Mucosa of rectum (tissue), 2 donors: ENCODE data around the gene P2RX3.

Experiments used
- H3K27ac ChIP-seq, 2 donors: one replicate each; pipeline ENCODE4 v1.7.0; 2013; ENCODE audit warnings: inconsistent platforms in 2 of 2, low read depth in 2 of 2, low read length in 2 of 2
- H3K27me3 ChIP-seq, 2 donors: one replicate each; pipeline ENCODE4 v1.7.0; 2013; ENCODE audit warnings: low read length in 2 of 2; ENCODE audit not compliant: control insufficient read depth in 2 of 2, insufficient read depth in 2 of 2
- H3K36me3 ChIP-seq, 2 donors: one replicate each; pipeline ENCODE4 v1.7.0; 2013; ENCODE audit warnings: low read length in 2 of 2; ENCODE audit not compliant: control insufficient read depth in 2 of 2, insufficient read depth in 2 of 2
- H3K4me1 ChIP-seq, 2 donors: one replicate each; pipeline ENCODE4 v1.7.0; 2013; ENCODE audit warnings: low read length in 2 of 2, mild to moderate bottlenecking in 1 of 2; ENCODE audit not compliant: control insufficient read depth in 2 of 2, insufficient read depth in 2 of 2
- H3K4me3 ChIP-seq, 2 donors: one replicate each; pipeline ENCODE4 v1.7.0; 2013; ENCODE audit warnings: low read length in 2 of 2
- H3K9ac ChIP-seq, 2 donors: one replicate each; pipeline ENCODE4 v1.7.0; 2013; ENCODE audit warnings: low read length in 2 of 2, low read depth in 1 of 2, mild to moderate bottlenecking in 1 of 2
- H3K9me3 ChIP-seq, 2 donors: one replicate each; pipeline ENCODE4 v1.7.0; 2013; ENCODE audit warnings: low read length in 2 of 2; ENCODE audit not compliant: control insufficient read depth in 2 of 2
- donor health status: healthy.
- donor health status: Normal muscosa, but diverticular disease.

The P2RX3 gene

DNA sequence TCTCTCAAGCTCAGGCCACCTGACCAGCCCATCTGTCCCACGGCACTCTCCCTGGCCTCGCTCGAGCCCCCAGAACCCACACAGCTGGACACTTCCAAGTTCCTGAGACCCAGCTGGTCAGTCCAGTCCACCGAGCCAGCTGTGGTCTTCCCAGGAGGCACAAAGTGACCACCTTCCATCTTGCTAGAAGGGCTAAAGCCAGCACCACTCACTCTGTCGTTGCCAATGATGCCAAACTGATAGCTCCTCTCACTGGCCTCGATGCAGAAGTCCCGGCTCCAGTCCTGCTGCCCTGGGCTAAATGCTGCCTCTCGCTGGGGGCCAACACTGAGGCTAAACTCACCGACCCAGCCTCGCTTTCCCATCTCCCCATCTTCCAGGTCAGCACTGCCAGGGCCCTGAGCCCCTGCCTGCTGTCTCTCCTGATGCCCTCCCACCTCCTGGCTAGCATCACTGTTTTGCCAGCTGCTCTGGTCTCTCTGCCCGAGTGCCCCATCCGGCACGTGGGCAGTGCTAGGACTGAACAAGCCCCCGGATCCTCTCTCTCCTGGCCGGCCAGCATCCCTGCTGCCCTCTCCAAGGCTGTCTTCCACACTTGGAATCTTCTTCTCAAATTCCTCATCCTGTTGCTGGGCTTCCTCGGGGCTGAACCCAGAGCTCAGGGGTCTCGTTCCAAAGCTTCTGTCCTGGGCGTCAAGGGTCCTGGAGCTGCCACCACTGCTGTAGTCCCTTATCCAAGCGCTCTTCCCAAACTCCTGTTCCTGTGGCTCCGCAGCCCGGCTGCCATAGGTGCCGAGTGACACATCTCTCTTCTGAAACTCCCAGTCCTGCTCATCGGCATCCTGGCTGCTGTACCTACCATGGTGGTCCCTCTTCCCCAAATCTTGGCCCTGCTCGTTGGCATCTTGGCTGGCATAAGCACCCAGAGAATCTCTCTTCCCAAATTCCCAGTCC lies 28.8 kb upstream of the P2RX3 start:
- H3K4me3 ChIP-seq = no peak overlapping the region

DNA sequence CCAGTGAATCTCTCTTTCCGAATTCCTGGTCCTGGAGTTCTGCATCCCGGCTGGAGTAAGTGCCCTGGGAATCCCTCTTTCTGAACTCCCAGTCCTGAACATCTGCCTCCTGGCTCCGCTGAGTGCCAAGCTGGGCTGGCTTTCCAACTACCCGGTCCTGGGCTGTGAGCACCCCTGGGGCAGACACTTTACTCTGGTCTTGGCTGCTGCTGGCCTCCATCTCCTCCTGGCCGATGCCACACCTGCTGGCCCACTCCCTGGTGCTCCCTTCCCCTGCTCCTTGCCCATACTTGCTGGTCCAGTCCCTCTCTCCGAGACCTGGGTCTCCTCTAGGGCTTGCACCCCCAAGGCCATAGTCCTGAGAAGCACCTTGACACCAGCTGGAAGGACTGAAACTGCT lies 28.1 kb upstream of the P2RX3 start:
- H3K4me1 ChIP-seq = peaks cover 19 to 31% of the 10 kb centered on the region in 2 donors
- H3K4me3 ChIP-seq = no peak overlapping the region
- no peaks in the 10 kb centered on the region for H3K27me3 ChIP-seq
- H3K27ac ChIP-seq = no peak overlapping the region
- peaks cover 35 to 42% of the 10 kb centered on the region in 2 donors for H3K36me3 ChIP-seq
- H3K9me3 ChIP-seq = no peaks in the 10 kb centered on the region
- H3K9ac ChIP-seq = peak overlapping the region in 1 of 2 donors; percentile 55

More for the DNA sequence above, 28.8 kb upstream of the P2RX3 start:
- no peak overlapping the region for H3K27ac ChIP-seq
- no peaks in the 10 kb centered on the region for H3K9me3 ChIP-seq
- H3K4me1 ChIP-seq = peaks cover 19 to 33% of the 10 kb centered on the region in 2 donors
- H3K36me3 ChIP-seq = peaks cover 28 to 35% of the 10 kb centered on the region in 2 donors
- no peak overlapping the region for H3K9ac ChIP-seq
- no peaks in the 10 kb centered on the region for H3K27me3 ChIP-seq

DNA sequence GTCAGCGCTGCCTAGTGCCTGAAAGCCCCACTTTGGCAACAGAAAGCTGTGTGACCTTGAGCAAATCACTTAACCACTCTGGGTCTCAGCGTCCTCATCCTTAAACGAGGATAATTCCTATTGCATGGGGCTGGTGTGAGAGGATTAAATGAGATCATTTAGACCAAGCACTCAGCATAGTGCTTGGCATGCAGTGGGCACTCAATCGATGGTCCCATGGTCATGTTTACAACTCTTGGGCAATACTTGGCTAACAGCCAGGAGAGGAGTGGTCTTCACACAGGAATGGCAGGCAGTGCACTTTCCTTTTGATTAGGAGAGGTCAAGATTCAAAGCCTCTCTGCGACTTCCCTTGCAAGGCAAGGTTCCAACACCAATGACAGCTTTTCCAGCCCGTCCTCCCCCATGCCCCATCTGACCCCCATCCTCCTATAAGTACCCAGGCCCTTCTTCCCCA lies 27.5 kb upstream of the P2RX3 start:
- H3K4me1 ChIP-seq = peaks cover 19 to 32% of the 10 kb centered on the region in 2 donors
- H3K36me3 ChIP-seq = peaks cover 40 to 43% of the 10 kb centered on the region in 2 donors
- H3K9ac ChIP-seq = peak overlapping the region; percentile 55 to 60
- peak overlapping the region; percentile 84 to 85 for H3K27ac ChIP-seq
- H3K9me3 ChIP-seq = no peaks in the 10 kb centered on the region
- H3K4me3 ChIP-seq = peak overlapping the region; percentile 53 to 65
- no peaks in the 10 kb centered on the region for H3K27me3 ChIP-seq

DNA sequence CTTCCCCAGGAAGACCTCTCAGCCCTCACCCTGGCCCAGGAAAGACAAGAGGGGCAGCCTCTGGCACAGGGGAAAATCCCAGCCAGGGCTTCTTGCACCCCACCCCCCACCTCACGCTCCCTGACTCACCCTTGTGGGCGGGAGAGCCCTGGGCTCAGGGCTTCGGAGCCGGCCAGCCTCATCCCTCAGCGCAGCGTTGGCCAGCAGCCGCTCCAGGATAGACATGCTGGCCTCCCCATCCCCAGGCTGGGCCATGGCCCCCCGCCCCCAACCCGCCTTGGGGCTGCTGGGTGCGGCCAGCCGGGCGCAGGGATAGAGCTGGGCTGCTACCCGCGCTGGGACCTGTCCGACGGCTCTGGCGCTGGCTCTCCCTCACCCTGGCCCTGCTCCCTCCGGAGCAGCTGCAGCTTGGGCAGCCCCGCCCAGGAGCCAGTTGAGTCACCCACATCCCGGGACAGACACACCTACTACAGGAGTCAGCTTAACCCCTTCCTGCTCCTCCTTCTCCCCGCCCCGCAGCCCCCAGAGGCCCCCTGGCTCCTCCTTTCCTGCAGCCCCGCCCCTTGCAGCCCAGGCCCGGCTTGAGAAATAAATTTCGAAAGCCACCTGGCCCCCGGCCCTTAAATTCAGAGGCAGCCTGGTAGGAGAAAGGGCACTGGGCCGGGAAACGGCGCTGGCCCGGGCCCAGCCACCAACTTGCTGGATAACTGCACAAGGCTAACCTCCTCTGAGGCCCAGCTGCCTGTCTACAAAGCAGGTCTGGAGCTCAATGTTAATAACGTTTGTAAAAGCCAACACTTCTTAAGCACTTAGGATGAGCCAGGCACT lies 26.8 kb upstream of the P2RX3 start:
- H3K9me3 ChIP-seq = no peaks in the 10 kb centered on the region
- H3K4me1 ChIP-seq = peaks cover 19 to 38% of the 10 kb centered on the region in 2 donors
- no peaks in the 10 kb centered on the region for H3K27me3 ChIP-seq
- H3K27ac ChIP-seq = peak overlapping the region; percentile 84 to 85
- peaks cover 46% of the 10 kb centered on the region in 2 donors for H3K36me3 ChIP-seq
- H3K4me3 ChIP-seq = peak overlapping the region; percentile 53 to 65
- peak overlapping the region; percentile 55 to 60 for H3K9ac ChIP-seq

DNA sequence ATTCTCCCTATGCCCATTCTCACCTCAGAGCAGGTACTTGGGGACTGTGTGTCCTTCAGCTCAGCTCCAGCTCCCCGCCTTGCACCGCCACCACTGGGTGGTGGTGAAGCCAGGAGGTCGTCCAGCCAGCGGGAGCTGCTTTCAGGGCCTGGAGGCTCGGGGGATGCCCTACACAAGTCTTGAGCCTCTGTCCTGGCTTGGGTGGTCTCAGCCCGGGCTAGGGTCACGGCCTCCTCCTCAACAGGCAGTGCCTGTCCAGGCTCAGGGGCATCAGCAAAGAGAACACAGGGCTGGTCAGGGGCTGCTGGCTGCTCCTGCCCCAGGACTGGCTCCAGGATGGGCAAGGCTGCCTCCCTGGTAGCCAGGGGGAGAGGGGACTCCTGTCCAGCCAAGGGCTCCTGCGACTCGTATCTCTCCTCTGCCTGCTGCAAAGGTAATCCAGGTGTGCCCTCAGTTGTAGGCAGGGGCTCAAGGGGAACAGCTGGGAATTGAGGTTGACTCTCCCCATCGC lies 25.6 kb upstream of the P2RX3 start:
- H3K36me3 ChIP-seq = peaks cover 55 to 58% of the 10 kb centered on the region in 2 donors
- no peak overlapping the region for H3K9ac ChIP-seq
- no peaks in the 10 kb centered on the region for H3K9me3 ChIP-seq
- H3K27ac ChIP-seq = peak overlapping the region; percentile 84 to 85
- peaks cover 30 to 40% of the 10 kb centered on the region in 2 donors for H3K4me1 ChIP-seq
- H3K4me3 ChIP-seq = no peak overlapping the region
- H3K27me3 ChIP-seq = no peaks in the 10 kb centered on the region

DNA sequence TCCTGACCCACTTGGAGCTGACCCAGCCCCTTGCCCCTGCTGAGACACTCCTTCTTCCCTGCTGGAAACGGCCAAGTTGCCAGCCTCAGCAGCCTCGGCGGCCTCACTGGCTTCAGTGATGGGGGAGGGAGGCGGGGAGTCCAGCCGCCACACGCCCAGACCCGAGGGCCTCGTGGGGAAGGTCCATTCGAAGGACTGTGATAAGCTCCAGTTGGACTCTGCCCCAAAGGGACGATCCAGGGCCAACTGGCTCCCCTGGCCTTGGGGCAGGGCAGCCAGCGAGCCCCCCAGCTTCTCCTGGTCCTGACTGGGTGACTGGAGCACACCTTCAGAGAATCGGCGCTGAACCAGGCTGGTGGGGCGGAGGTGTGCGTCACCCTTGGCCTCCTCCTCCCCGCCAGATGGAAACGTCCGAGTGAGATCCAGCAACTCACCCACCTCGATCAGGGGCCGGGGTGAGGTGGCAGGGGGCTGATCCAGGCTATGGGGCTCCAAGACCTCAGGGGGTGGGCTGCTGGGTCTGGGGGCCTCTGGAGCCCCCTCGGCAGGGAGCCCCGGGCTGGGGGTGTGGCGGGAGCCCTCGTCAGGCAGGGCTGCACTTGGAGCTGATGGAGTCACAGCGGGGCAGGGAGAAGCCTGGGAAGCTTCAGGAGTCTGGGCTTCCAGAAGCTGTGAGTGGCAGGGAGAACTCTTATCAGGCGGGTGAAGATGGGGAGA lies 24.9 kb upstream of the P2RX3 start:
- H3K36me3 ChIP-seq = peaks cover 60 to 62% of the 10 kb centered on the region in 2 donors
- H3K4me3 ChIP-seq = no peak overlapping the region
- no peaks in the 10 kb centered on the region for H3K27me3 ChIP-seq
- no peak overlapping the region for H3K27ac ChIP-seq
- no peak overlapping the region for H3K9ac ChIP-seq
- no peaks in the 10 kb centered on the region for H3K9me3 ChIP-seq
- peaks cover 36 to 43% of the 10 kb centered on the region in 2 donors for H3K4me1 ChIP-seq

DNA sequence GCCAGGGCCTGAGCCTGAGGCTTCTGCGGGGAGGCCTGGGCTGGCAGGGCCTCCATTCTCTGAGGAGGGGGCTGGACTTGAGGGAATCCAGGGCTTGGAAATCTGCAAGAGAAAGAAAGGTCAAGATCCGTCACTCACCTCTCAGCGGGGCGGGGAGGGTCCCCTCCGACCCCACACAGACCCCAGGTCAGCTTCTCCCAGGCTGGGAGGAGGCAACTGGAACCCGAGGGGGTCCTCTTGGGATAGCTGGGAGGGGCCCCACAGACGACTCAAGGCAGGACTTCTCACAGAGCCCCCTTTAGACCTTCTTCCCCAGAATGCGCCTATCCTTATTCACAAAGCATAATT lies 24.4 kb upstream of the P2RX3 start:
- no peak overlapping the region for H3K9ac ChIP-seq
- H3K4me3 ChIP-seq = no peak overlapping the region
- peaks cover 40 to 43% of the 10 kb centered on the region in 2 donors for H3K4me1 ChIP-seq
- H3K27ac ChIP-seq = no peak overlapping the region
- no peaks in the 10 kb centered on the region for H3K27me3 ChIP-seq
- no peaks in the 10 kb centered on the region for H3K9me3 ChIP-seq
- peaks cover 64 to 65% of the 10 kb centered on the region in 2 donors for H3K36me3 ChIP-seq

DNA sequence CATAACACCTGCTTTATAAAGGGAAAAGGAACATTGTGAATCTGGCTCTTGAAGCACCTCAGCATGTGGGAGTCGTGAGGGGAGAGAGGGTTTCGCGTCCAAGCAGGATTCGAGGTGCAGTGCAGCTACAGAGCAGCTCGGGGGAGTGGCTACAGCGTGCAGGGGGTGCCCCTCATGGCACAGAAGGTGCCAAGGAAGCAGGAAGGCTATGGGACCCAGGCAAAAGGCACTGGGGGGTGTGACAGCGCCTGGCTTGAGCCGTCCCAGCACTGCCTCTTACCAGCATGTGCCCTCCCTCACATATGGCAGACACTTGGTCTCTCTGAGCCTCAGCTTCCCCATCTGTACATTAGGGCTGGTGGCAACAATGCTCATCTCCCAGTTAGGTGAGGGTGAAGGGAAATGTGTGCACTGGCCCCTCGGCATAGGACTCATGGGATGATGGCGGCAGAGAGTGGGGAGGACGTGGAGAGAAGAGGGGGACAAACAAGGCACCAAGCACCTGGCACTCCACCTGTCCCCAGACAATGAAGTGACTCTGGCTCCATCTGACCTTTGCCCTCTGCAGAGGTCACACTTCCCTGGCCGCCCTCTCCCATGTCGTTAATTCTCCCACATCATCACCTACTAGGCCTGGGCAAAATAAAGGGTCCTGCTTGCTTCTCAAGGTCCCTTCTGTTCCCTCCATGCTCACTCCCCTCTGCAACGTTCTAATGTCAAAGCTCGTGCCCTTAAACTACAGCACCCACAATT lies 23.8 kb upstream of the P2RX3 start:
- Histone ChIP-seq H3K27me3 (no peaks in the 10 kb centered on the region), H3K9ac (no peak overlapping the region), H3K36me3 (peaks cover 58 to 63% of the 10 kb centered on the region in 2 donors), H3K27ac (no peak overlapping the region), H3K4me1 (peaks cover 40 to 43% of the 10 kb centered on the region in 2 donors), H3K9me3 (no peaks in the 10 kb centered on the region), H3K4me3 (no peak overlapping the region)

DNA sequence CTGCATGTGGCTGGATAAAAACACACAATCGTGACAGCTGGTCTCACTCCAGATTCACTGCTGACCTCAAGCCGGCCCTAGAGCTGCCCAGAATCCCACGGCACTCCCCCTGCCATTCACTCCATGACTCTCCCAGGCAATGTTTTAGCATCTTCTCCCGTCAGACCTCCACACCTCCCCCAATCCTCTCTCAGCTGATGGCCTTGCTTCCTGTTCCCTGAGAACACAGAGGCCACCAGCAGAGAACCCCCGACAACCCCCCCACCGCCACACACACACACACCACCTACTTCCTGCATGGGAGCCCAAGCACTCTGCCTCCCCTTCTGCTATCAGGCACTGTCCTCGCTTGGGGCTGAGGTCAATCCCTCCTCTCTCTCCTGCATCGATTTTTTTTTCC lies 22.7 kb upstream of the P2RX3 start:
- Histone ChIP-seq H3K27ac (no peak overlapping the region), H3K27me3 (no peaks in the 10 kb centered on the region), H3K4me1 (peaks cover 44 to 46% of the 10 kb centered on the region in 2 donors), H3K4me3 (no peak overlapping the region), H3K36me3 (peaks cover 52 to 61% of the 10 kb centered on the region in 2 donors), H3K9me3 (no peaks in the 10 kb centered on the region), H3K9ac (no peak overlapping the region)
